Stimulated activated CD4-positive, alpha-beta T cell treated with anti-CD3 and anti-CD28 coated beads, Interleukin-12 subunit alpha, Interleukin-12 subunit beta, amount 100 ng/mL, for 24 hours (primary cell): ENCODE data around the gene TAS2R7.
"Not testable (repeated sequence)": the region's sequence is repeated elsewhere in the genome, so short reads cannot be mapped to it uniquely, and the experiment has no call there.

Experiments
- DNase-seq, 2 experiments: peaks; one replicate each; pipeline ENCODE4 v3.0.0-alpha.2; 2020; ENCODE audit warnings: low read depth in 2 of 2

TAS2R7 gene

GRCh38 chr12:10802587-10802986 is at the start of gene TAS2R7:
TSS of gene TAS2R7 (minus strand) at chr12:10802627. CDS start at chr12:10802570, 57 bp downstream.
- no peak for DNase-seq

GRCh38 chr12:10851243-10851858 is 48.9 kb upstream of the TAS2R7 start:
- no peak for DNase-seq

DNA sequence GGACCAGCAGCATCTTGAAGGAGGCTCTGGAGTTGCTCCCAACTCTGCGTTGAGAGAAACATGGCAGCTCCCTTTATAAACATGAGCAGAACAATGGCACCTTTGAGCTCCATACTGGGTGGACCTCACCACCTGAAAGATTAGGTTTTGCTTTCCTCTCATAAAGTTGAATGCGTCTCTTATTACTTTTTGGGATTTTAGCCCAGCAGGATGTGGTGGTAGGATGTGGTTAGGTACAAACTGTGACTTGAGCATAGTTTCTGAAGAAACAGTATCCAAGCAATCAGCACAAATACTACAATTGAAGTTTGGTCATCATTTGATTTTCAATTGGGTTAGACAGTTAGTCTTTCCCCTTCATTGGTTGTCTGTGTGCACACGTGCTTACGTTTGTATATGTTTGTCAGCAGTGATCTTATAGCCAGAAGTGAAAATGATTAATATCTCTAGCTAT is 47.0 kb upstream of the TAS2R7 start, which contains the start of gene PRR4:
PRR4 (minus strand) TSS at position 51 of the 454 bp plus-strand sequence; CDS start at position 13, 38 bp downstream.
- DNase-seq: no peak

DNA sequence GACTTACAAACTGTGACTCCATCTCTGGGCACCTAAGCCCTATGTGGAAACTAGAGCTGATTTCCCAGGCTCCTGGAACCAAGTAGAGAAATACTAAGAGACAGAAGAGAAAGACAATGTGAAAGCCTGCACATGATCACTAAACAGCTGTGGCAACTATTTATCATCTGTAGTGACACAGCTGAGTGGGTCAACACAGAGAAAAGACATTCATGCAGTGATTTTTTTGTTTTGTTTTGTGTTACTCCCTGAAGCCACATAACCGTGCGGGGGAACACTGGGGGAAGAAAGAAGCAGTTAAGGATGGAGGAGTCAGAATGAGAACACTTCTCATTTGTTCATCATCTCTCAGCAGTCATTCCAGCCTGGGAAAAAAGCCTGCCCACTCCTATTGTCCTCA is 45.3 kb upstream of the TAS2R7 start:
- no peak for DNase-seq

DNA sequence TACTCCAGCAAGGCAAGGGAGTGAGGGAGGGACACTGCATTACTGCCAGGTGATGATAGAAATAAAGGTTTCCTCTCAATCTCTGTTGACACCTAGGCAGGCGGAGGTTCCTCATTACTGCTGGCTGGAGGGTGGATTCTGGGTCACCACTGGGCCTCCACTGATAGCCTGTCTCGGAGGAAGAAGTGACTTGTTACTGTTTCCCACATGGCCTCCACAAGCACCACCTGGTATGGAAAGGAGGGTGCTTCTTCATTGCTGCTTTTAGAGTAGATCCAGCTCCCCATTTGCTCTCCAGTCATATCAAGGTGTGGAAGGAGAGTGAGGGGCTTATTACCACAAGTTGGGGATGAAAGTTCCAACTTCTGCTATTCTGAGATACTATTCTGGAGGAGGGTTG is 40.4 kb upstream of the TAS2R7 start:
- DNase-seq: no peak

DNA sequence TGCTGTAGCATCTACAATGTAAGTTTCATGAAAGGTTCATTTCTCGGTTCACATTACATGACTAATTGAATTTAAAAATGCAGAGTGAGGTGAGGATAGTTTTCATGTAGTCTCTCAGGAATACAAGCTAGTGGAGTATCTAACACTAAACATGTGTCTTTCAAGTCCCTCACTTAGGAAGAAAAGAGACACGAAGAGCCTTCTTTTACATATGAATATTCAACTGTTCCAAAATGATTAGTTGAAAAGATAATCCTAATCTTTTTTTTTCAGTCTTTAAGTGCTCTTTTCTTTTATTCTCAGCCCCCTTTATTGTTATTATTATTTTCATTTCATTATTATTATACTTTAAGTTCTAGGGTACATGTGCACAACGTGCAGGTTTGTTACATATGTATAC is 36.0 kb upstream of the TAS2R7 start:
- DNase-seq: no peak

- no peak for DNase-seq
Observed at GRCh38 chr12:10829994-10830393, 27.6 kb upstream of the TAS2R7 start.

DNA sequence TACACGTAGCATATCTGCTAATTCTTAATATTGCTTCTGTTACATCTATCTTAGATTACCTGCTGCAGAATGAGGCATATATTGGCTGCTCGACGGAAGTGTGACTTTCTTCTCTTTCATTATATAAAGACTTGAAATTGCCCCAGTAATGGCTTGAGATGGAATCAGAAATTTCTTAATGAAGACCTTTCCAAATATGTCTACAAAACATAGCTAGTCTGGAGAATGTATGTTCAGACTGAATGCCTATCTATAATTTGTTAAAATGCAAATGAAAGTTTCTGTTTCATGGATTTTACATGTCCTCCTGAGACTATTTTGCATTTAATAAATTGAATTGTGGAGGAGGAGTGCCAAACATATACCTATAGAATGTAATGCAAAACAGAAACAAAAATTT is 23.8 kb upstream of the TAS2R7 start, which contains the start of gene TAS2R10:
TAS2R10 (minus strand) TSS at position 101 of the 400 bp plus-strand sequence; CDS start at position 12, 89 bp downstream.
- DNase-seq: no peak

DNA sequence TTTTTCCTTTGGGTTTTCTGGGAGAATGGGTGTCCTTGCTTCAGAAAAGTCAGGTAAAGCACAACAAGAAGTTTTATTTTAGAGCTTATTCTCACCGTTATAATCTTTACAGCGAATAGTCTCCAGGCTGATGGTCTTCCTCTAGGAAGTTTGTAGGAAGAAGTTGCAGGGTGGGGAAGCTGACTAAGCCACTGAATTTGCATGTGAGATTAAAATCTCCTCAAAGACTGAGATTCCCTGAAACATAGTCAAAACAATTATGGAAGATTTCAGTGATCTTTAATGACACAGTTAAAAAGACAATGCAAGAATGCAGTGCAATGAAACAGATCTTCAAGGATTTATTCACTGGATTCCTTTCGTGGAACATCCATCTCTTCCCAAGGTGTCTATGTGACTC is 22.5 kb upstream of the TAS2R7 start:
- no peak for DNase-seq

DNA sequence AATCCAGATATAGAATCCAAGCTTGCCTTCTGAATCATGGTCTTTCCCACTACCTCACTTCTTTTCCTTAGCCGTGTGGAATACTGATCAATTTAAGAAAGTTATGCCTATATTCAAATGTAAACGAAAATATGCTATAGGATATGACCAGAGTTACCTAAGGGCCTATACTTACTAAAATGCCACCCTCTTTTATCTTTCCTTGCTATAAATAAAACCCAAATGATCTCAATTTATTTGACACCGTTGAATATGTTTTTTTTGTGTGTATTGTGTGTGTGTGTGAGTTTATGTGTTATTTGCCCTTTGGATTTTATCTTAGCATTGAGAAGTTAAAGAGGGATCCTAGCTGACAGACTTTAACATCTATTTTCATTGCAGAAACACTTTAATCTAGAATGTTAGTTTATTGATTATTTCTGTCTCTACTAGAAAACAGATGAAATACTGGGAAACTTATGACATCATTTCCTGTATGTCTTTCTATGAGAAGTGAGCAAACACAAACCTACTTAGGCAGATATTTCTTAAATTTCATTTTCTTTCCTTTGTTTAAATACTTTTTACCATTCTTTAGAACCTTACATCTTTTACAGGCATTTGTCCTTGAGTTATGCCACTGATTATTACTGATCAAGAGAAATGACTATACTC is 9.6 kb upstream of the TAS2R7 start:
- DNase-seq: no peak

DNA sequence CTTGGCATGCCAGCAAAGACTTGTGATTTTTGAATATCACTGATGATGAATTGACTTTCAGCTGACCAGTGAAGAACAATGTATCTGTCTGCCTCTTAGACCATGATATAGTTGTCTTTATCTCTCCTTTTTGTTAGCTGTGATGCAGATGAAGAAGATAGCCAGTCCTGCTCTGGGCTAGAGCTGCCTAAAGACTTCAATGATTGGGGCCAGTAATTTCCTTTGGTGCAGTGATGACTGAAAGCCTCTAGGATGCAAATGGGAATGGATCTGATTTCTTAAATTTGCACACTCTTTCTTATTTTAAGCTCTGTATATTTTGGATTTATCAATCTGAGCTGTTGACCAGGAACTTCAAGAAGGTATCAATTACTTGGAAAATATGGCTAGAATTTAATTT is 7.6 kb upstream of the TAS2R7 start, which contains the start of gene TAS2R9:
TAS2R9 (minus strand) TSS at position 101 of the 400 bp plus-strand sequence; CDS start at position 8, 93 bp downstream.
- no peak for DNase-seq

GRCh38 chr12:10807186-10807585 is 4.8 kb upstream of the TAS2R7 start, which contains the start of gene TAS2R8:
TSS of gene TAS2R8 (minus strand) at chr12:10807286. CDS start at chr12:10806980, 306 bp downstream.
- no peak for DNase-seq

DNA sequence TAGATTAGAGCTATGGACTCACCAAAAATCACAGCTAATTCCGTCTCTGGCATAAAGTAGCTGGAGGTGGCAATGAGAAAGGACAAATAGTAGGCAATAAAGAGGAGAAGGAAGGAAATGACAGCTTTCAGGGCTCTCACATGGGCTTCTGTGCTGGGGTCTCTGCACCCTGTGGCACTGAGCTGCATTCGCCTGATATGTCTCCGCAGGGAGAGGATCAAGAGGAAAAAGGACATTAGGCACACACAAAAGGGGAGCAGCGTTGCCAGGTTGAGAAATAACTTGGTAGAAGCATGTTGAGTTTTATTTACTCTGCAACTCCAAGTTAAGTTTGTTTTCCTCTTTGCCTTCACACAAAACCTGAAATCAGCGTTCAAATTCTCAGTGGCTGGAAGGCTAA is 686 bp downstream of the TAS2R7 start:
- no peak for DNase-seq

GRCh38 chr12:10794222-10794621 is 8.2 kb downstream of the TAS2R7 start:
- DNase-seq: no peak

- DNase-seq: not testable (repeated sequence)
Observed at GRCh38 chr12:10791769-10792168, 10.7 kb downstream of the TAS2R7 start.

- no peak for DNase-seq
Observed at GRCh38 chr12:10783252-10783651, 19.2 kb downstream of the TAS2R7 start.

DNA sequence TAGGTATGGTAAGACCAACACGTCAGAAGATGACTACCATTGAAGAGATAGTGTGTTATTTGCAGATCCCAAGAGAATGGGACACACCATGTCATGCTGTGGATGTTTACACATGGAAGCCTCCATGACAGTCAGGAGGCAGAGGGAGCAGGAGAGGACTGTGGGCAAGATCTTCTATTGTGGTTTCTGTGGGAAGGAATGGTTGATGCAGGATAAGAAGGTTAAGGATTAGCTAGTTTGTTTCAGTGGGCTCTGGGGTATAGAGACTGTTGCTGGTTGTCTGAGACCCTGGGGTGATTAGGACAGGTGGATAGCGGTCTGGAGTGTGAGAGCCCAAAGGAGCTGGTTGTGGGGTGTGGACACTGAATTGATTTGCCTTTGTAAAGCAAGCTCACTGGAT is 23.3 kb downstream of the TAS2R7 start:
- no peak for DNase-seq

DNA sequence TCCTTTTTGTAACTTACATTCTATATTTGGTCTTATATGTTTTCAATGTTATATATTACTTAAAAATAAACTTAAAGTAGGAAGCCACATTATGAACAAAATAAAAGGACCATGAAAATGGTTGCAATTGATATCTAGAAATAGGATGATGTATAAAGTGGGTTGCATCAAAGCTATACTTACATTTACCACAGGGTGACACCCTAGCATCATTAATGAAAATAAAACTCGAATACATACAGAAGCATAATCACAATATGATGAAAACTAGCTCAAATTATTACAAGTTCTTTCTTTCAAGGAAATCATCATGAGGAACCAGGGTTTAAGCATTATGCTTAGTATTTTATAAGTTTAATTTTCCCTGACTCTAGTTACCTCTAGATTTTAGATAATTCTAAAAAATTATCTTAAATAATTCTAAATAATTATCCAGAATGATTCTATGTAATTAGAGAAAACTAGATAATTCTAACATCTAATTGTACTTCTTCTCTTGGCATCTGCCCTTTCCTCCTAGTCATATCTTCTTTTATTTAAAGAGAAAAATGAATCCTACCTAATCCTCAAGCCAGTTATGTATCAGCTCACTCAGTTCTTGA is 31.2 kb downstream of the TAS2R7 start:
- no peak for DNase-seq

- no peak for DNase-seq
Observed at GRCh38 chr12:10759657-10760056, 42.8 kb downstream of the TAS2R7 start.

- DNase-seq: no peak
Observed at GRCh38 chr12:10756194-10756593, 46.2 kb downstream of the TAS2R7 start.

DNA sequence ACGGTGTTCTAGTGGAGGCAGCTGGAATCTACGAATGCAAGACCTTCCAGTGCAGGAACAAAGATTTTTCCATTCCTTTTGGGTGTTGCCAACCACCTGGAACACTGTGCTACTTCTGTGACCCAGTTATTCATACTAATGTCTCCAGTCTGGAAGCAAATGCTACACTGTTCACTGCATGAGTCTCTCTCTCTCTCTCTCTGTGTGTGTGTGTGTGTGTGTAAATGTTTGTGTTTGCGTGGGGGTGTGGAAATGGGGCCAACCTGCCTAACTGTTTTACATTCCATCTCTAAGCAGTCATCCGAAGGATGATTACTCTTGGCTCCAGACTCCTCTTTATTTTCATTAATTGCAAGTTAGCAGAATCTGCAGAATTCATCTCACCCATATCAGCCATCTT is 49.4 kb downstream of the TAS2R7 start:
- DNase-seq: no peak
